Retinal pigment epithelial cell (primary cell): Measurements from ENCODE around the gene SIX1.

Experiments used
- DNase-seq: peaks from one replicate; pipeline ENCODE4 v3.0.0-alpha.2; 2010; ENCODE audit warnings: low read depth
- H3K4me3 ChIP-seq: 2 replicates; pipeline ENCODE4 v1.5.1; 2011; ENCODE audit warnings: mild to moderate bottlenecking, low read length, control low read depth, moderate library complexity
- TF ChIP-seq, protein P1 (sequence below): conservative IDR thresholded peaks from 2 replicates; pipeline ENCODE4 v1.5.1; 2011; ENCODE audit warnings: low read depth, low read length, control low read depth, inconsistent platforms

The SIX1 gene

DNA sequence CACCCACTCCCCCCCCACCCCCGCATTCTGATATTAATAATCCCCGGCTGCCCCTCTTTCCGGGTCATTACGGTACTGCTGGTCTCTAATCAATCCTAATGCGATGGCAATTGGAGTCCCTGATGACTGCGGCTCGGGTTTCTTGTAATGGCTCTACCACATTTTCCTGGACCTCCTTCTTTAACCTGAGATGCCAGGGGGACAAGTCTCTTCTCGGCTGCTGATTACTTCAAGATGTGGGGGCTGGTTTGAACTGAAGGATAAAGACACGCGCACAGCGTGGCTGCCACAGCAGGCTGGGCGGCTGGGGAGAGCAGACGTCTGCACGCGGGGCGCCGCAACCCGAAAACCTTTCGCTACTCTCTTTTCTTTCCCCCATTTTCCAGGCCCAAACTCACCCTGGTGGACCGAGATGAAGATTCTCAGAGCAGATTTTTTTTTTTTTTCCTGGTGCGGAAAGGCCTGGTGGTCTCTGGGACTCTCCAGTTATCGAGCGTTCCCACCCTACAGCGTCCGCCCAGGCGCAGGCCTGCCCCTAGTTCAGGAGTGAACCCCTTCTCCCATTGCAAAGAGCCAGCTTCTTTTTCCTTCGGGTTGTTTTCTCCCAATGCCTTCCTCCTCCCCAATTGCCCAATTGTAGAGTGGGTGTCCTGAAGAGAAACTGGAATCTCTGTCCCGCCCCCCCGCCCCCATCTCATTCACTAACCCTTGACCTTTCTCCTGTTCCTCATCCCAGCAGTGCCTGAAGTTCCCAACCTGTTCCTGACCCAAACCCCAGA lies 6.0 kb upstream of the SIX1 start:
- TF ChIP-seq, protein P1, sequence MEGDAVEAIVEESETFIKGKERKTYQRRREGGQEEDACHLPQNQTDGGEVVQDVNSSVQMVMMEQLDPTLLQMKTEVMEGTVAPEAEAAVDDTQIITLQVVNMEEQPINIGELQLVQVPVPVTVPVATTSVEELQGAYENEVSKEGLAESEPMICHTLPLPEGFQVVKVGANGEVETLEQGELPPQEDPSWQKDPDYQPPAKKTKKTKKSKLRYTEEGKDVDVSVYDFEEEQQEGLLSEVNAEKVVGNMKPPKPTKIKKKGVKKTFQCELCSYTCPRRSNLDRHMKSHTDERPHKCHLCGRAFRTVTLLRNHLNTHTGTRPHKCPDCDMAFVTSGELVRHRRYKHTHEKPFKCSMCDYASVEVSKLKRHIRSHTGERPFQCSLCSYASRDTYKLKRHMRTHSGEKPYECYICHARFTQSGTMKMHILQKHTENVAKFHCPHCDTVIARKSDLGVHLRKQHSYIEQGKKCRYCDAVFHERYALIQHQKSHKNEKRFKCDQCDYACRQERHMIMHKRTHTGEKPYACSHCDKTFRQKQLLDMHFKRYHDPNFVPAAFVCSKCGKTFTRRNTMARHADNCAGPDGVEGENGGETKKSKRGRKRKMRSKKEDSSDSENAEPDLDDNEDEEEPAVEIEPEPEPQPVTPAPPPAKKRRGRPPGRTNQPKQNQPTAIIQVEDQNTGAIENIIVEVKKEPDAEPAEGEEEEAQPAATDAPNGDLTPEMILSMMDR: no peak
- DNase-seq: no peak
- H3K4me3 ChIP-seq: no peak overlapping the region

DNA sequence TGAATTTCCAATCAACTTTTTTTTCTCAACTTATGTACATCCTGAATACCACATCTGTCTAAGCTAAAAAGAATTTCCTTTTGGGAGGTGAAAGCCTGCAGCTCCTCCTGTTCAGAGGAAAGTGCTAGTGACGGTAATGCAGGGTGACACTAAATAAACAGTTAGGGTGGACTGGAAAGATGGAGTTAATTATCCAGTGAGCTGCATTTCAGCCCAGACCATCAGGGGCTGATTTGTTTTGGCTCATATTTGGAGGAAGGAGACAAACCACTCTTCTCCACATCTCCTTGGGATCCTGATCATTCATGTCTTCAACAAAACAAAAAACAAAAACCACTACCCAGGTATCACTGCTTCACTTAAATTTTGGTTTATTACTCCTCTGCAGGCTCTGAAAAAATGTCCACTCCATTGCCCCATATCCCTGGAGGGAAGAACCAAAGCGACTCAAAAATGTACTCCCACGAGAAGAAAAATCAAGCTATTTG lies 5.1 kb upstream of the SIX1 start:
- DNase-seq: no peak
- TF ChIP-seq, protein P1: no peak
- H3K4me3 ChIP-seq: no peak overlapping the region

DNA sequence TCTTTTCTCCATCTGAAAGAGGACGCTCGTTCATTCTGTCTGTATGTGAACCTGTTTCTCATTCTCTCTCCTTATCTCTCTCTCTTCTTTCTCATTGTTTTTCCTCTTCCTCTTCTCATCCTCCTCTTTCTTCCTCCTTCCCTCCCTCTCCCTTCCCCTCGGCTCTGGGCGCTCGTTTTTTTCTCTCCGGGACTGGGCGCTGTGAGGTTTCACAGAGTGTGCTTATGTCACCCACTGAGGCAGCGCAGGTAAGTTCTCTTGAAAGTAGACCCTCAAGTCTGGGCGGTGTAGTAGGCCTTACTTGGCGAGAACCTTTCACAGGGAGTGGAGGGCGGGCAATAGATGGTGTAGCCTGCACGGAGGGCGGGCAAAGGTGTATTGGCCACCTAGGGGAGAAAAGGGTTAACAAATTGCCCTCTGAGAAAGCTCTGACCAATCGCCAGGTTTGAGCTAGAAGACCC lies 4.5 kb upstream of the SIX1 start:
- DNase-seq: no peak
- TF ChIP-seq, protein P1: no peak
- H3K4me3 ChIP-seq: no peak overlapping the region

DNA sequence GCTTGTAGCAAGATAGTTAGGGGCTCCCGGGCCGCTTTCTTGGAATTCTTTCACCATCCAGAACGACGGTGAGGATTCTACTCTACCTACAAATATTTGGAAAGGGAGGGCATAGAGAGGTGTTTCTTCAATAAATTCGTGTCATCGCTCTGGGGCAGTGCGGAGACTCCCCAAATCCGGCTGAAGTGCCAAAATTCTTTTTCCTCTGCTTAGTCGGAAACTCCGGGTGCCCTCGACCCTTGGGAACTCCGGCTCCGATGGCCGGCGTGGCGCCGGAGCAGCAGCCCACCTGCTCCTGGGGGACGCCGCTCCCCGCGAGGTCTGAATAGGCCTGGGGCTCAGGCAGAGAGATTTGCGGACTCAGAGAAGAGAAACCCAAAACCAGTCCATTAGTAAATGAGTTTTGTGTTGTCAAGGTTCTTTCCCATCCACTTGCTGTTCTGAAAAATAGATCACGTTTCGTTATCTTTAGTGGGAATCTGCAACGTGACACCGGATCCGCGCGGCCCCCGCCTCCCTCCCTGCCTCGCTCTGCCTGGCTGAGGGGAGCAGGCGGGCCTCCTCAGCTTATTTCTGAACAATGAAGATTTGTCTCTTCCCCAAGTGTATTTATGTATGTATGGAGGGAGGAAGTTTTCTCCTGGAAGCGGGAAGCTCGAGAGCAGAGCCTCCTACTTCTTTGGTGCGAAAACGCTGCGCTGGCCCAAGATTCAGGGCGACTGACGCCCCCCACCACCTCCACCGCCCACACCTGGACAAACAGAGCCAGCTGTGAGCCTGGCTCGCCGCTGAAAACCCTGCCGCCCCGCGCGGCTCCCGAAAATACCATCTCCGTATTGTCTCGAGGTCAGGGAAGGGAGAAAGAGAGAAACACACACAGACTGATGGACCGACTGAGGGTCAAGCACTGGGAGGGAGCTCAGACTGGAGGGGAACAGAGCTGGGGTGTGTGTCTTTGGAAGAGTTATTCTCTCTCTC lies 3.7 kb upstream of the SIX1 start:
- TF ChIP-seq, protein P1: no peak
- no peak for DNase-seq
- H3K4me3 ChIP-seq: no peak overlapping the region

DNA sequence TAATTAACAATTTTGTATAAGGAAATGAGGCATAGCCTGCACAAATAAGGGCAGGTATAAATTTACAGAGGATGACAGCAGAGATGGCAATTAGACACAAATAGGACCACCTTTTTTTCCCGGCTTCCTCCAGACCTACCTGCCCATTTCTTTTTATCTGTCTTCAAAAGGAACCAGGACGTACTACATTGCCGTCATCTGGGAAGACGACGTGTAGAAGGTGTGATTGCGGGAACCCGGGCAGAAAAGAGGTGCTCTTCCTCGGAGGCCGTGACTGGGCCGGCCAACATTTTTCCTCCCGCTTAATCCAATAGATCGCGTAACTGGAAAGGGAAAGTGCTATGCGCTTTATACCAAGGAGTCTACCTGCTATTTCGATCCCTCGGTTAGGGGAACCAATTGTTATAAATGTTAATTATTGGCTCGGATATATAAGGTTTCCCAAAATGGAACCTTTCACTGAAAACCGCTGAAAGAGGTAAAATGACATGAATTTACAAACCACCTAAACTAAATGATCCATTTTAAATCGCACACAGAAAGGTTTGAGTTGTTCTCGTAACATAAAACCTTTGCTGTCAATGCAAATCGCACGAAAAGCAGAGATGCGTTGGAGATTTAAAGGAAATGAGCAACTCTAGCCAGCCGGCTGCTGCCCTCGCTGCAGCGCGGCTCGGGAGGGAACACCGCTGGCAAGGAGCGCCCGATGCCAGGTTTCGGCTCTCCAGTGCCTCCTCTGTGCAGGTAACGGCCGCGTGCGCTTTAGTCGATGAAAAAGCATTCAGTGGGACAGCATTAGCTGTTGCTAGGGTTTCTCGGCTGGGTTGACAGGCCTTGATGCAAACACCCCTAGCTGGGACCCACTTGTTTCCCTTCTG lies 2.8 kb upstream of the SIX1 start:
- H3K4me3 ChIP-seq: no peak overlapping the region

More for the DNA sequence above, 2.8 kb upstream of the SIX1 start:
- no peak for DNase-seq
- TF ChIP-seq, protein P1: no peak
